B cell (primary cell): ENCODE measurements around the gene HPX. TPM values are rescaled to one million over a fixed set of nuclear protein-coding genes. Genes with fewer than 3 reads are reported as not detected.

Experiments
- ATAC-seq: fragments of 200-7000 bp; cut with Tn5 transposase; one replicate; pipeline ENCODE4 v1.10.0; 2021; ENCODE audit warnings: low read depth, mild to moderate bottlenecking, moderate number of reproducible peaks, moderate library complexity
- CTCF ChIA-PET: fragments of 350-600 bp; sonication (Branson Sonifier 250); formaldehyde crosslinking; loops from one replicate; lab custom pipeline; 2021; ENCODE audit warnings: antibody characterized with exemption, inconsistent platforms; lab: Charles Lee
- POLR2A ChIA-PET: fragments of 350-600 bp; sonication (Branson Sonifier 250); formaldehyde crosslinking; loops from one replicate; lab custom pipeline; 2021; ENCODE audit warnings: antibody characterized with exemption; lab: Charles Lee
- DNase-seq: peaks from one replicate; pipeline ENCODE4 v3.0.0; 2013
- H2AFZ ChIP-seq: 2 replicates; pipeline ENCODE4 v1.6.1; 2012; ENCODE audit warnings: mild to moderate bottlenecking, low read depth, low read length; ENCODE audit not compliant: insufficient read depth, poor library complexity, severe bottlenecking
- H3K27ac ChIP-seq, 2 donors: 1 replicate in 1 of 2; 2 replicates in 1 of 2; pipeline ENCODE4 v1.5.1; 2012 to 2013; ENCODE audit warnings: low read length in 2 of 2, mild to moderate bottlenecking in 2 of 2, moderate library complexity in 1 of 2
- H3K27me3 ChIP-seq, 4 experiments: fragments of 200-600 bp in 1 of 4; sonication (generic) in 1 of 4; replicated peaks in 1 of 4; 1 replicate in 2 of 4; 2 replicates in 2 of 4; pipeline versions ENCODE4 v1.6.1 to v1.7.0; 2013 to 2016; ENCODE audit warnings: low read length in 3 of 4, mild to moderate bottlenecking in 2 of 4, mixed read lengths in 1 of 4, moderate library complexity in 1 of 4; ENCODE audit not compliant: insufficient read depth in 4 of 4, control insufficient read depth in 3 of 4; ENCODE audit errors: control extremely low read depth in 1 of 4
- H3K36me3 ChIP-seq, 2 experiments: replicated peaks in 1 of 2; 1 replicate in 1 of 2; 2 replicates in 1 of 2; pipeline versions ENCODE4 v1.6.1 to v1.7.1; 2013; ENCODE audit warnings: low read length in 1 of 2; ENCODE audit not compliant: insufficient read depth in 2 of 2, control insufficient read depth in 1 of 2; ENCODE audit errors: control extremely low read depth in 1 of 2, extremely low read depth in 1 of 2
- H3K4me1 ChIP-seq, 2 donors: fragments of 200-600 bp in 1 of 2; sonication (generic) in 1 of 2; 1 replicate in 1 of 2; 2 replicates in 1 of 2; pipeline versions ENCODE4 v1.5.1 to v1.6.1; 2013 to 2017; ENCODE audit warnings: low read length in 2 of 2; ENCODE audit not compliant: control insufficient read depth in 2 of 2, insufficient read depth in 2 of 2
- H3K4me2 ChIP-seq: replicated peaks from 2 replicates; pipeline ENCODE3; 2012; ENCODE audit warnings: mild to moderate bottlenecking, low read depth, low read length; ENCODE audit not compliant: poor library complexity, severe bottlenecking
- H3K4me3 ChIP-seq, 5 experiments: fragments of 200-600 bp in 1 of 5; sonication (generic) in 1 of 5; 1 replicate in 3 of 5; 2 replicates in 2 of 5; pipeline versions ENCODE4 v1.5.1 to v1.7.0; 2011 to 2016; ENCODE audit warnings: low read length in 4 of 5, mild to moderate bottlenecking in 4 of 5, low read depth in 2 of 5, control low read depth in 1 of 5, moderate library complexity in 1 of 5; ENCODE audit not compliant: insufficient read depth in 1 of 5; ENCODE audit errors: control extremely low read depth in 1 of 5, extremely low read depth in 1 of 5
- H3K79me2 ChIP-seq: fragments of 200-600 bp; sonication (generic); one replicate; pipeline ENCODE4 v1.6.0; 2016; ENCODE audit warnings: low read length; ENCODE audit not compliant: control insufficient read depth, insufficient read depth
- H3K9ac ChIP-seq: fragments of 200-600 bp; sonication (generic); 2 replicates; pipeline ENCODE4 v1.6.1; 2017; ENCODE audit warnings: mild to moderate bottlenecking, low read length, moderate library complexity
- H3K9me3 ChIP-seq, 3 donors: one replicate each; pipeline versions ENCODE4 v1.6.1 to v1.7.1; 2013; ENCODE audit warnings: low read length in 2 of 3; ENCODE audit not compliant: control insufficient read depth in 2 of 3, insufficient read depth in 1 of 3; ENCODE audit errors: control extremely low read depth in 1 of 3
- H4K20me1 ChIP-seq: 2 replicates; pipeline ENCODE4 v1.6.0; 2012; ENCODE audit warnings: mild to moderate bottlenecking, low read length; ENCODE audit not compliant: insufficient read depth, control insufficient read depth, poor library complexity, severe bottlenecking
- H3K27ac Mint-ChIP-seq: one replicate; pipeline ENCODE4 v1.8.0; 2021; ENCODE audit warnings: mixed read lengths
- H3K27me3 Mint-ChIP-seq: one replicate; pipeline ENCODE4 v1.8.0; 2021; ENCODE audit warnings: mixed read lengths
- H3K4me1 Mint-ChIP-seq: one replicate; pipeline ENCODE4 v1.8.0; 2021; ENCODE audit warnings: mixed read lengths
- H3K4me3 Mint-ChIP-seq: one replicate; pipeline ENCODE4 v1.8.0; 2021; ENCODE audit warnings: mixed read lengths
- H3K9me3 Mint-ChIP-seq: one replicate; pipeline ENCODE4 v1.8.0; 2022; ENCODE audit warnings: mixed read lengths; ENCODE audit not compliant: insufficient read depth
- CTCF ChIP-seq: fragments of 200-600 bp; IDR thresholded peaks from one replicate; pipeline ENCODE4 v1.8.0; 2022; ENCODE audit warnings: antibody characterized with exemption, mild to moderate bottlenecking
- EZH2 ChIP-seq: IDR thresholded peaks from 2 replicates; pipeline ENCODE4 v1.6.1; 2012; ENCODE audit warnings: borderline replicate concordance, low read depth, mild to moderate bottlenecking, moderate library complexity, low read length; ENCODE audit not compliant: insufficient read depth, poor library complexity, severe bottlenecking
- WGBS: methylation state at CpG from one replicate; pipeline ENCODE4 v1.1.5; 2013; ENCODE audit warnings: missing lambda C conversion rate; ENCODE audit not compliant: insufficient coverage; 5-methylcytosine and 5-hydroxymethylcytosine counted together
- intact Hi-C: fragments of 100-400 bp; cut with micrococcal nuclease; formaldehyde crosslinking; loops from one replicate; pipeline ENCODE4 v1.10.0; 2022
- polyA plus RNA-seq: library from polyadenylated mRNA; depleted of rRNA; stranded (reverse); fragments of >200 nt; gene quantifications from 2 replicates; pipeline ENCODE4 v1.2.3, GENCODE V29; 2012
- total RNA-seq, 2 donors: library from RNA; stranded (reverse); fragments of 120-200 nt in 1 of 2; gene quantifications; 1 replicate in 1 of 2; 2 replicates in 1 of 2; pipeline versions ENCODE4 v1.2.3 to v1.2.4, GENCODE V29; 2013 to 2022

HPX gene
- total and polyA plus RNA-seq, 2 donors (not counting 1 experiment from before 2014, with no cell fraction given) = 0.64 to 1.1 TPM

- no peaks in the 10 kb centered on the region for H3K27me3 Mint-ChIP-seq
- ChIA-PET POLR2A (interaction anchor here (0.8 to 2.1 kb wide), 11 partner anchors 12 to 293 kb away, joined by 3 to 23 read pairs (median 4); partner anchors contain the start of genes APBB1, ARFIP2, FHIP1B and MRPL17), CTCF (interaction anchor here (0.8 to 5.6 kb wide), 11 partner anchors 9 to 214 kb away, joined by 3 to 65 read pairs (median 4); partner anchors contain the start of genes APBB1, ARFIP2 and TIMM10B)
- Histone ChIP-seq H3K27ac (peak within 1 kb of the TSS; percentile 98), H3K9me3 (no peaks in the 10 kb centered on the region), H3K36me3 (peaks cover 0 to 10% of the 10 kb centered on the region in 2 experiments), H3K79me2 (peaks cover 34% of the 10 kb centered on the region), H3K4me1 (peaks cover 18 to 32% of the 10 kb centered on the region in 2 donors), H3K4me2 (peak within 1 kb of the TSS; percentile 86), H3K9ac (peak within 1 kb of the TSS; percentile 77), H3K27me3 (no peaks in the 10 kb centered on the region), H4K20me1 (no peaks in the 10 kb centered on the region), H2AFZ (peak within 1 kb of the TSS; percentile 89), H3K4me3 (peak within 1 kb of the TSS; percentile 70 to 93 (median 85))
- no peak for TF ChIP-seq CTCF
- no peak for TF ChIP-seq EZH2
- DNase-seq (peak; percentile 96), ATAC-seq (peak; percentile 94)
- WGBS = under 1% methylated on average over 61 of the region's 63 CpGs
- H3K4me1 Mint-ChIP-seq = peaks cover 32% of the 10 kb centered on the region
- peak within 1 kb of the TSS; percentile 97 for H3K4me3 Mint-ChIP-seq
- H3K9me3 Mint-ChIP-seq = no peaks in the 10 kb centered on the region
- H3K27ac Mint-ChIP-seq = peak within 1 kb of the TSS; percentile 98
- intact Hi-C loops = loop anchor here (1.0 kb wide), 6 partner anchors 29 to 293 kb away; partner anchors contain the start of genes APBB1, ARFIP2, FHIP1B and ILK
These were observed 50.7 kb downstream of the HPX start, which contains the start of gene SMPD1 for GRCh38 chr11:6389905-6390717. Gene SMPD1 (plus strand): TSS chr11:6390474. CDS start chr11:6390599, 125 bp downstream.
